Thoracic aorta (tissue), 2 donors: ENCODE measurements around the gene CPSF3. TPM values are rescaled to one million over a fixed set of nuclear protein-coding genes. Genes with fewer than 3 reads are reported as not detected.

Experiments
- ATAC-seq: fragments of 150-250 bp; one replicate; pipeline ENCODE4 v1.8.0; 2017; ENCODE audit warnings: low read depth; ENCODE audit not compliant: insufficient number of reproducible peaks, low FRiP score
- DNase-seq: peaks from one replicate; pipeline ENCODE4 v3.0.0-alpha.2; 2020; ENCODE audit warnings: low spot score
- H3K27ac ChIP-seq, 2 donors: fragments of 200-600 bp; sonication (generic); 1 replicate in 1 of 2; 2 replicates in 1 of 2; pipeline ENCODE4 v1.5.1; 2016; ENCODE audit warnings: mild to moderate bottlenecking in 2 of 2, moderate library complexity in 2 of 2
- H3K27me3 ChIP-seq: fragments of 200-600 bp; sonication (generic); replicated peaks from 2 replicates; pipeline ENCODE4 v1.6.0; 2016; ENCODE audit warnings: mild to moderate bottlenecking; ENCODE audit not compliant: insufficient read depth
- H3K36me3 ChIP-seq: fragments of 200-600 bp; sonication (generic); one replicate; pipeline ENCODE4 v1.5.1; 2016
- H3K4me1 ChIP-seq, 2 donors: fragments of 200-600 bp; sonication (generic); 1 replicate in 1 of 2; 2 replicates in 1 of 2; pipeline versions ENCODE4 v1.5.1 to v1.6.0; 2016; ENCODE audit warnings: low read depth in 2 of 2, mild to moderate bottlenecking in 1 of 2; ENCODE audit not compliant: control insufficient read depth in 1 of 2
- H3K4me3 ChIP-seq: fragments of 200-600 bp; sonication (generic); 2 replicates; pipeline ENCODE4 v1.5.1; 2016; ENCODE audit warnings: mild to moderate bottlenecking
- H3K9me3 ChIP-seq: fragments of 200-600 bp; sonication (generic); 2 replicates; pipeline ENCODE4 v1.5.1; 2016
- total RNA-seq, 2 donors: library from RNA; depleted of rRNA; stranded (reverse); fragments of >200 nt; gene quantifications; one replicate each; pipeline versions ENCODE4 v1.1.0 to v1.2.3, GENCODE V29; 2016
- TF ChIP-seq, protein P1 (sequence below): fragments of 200-600 bp; sonication (generic); IDR thresholded peaks from one replicate; pipeline ENCODE4 v1.5.1; 2019; ENCODE audit warnings: antibody characterized with exemption

The CPSF3 gene
- total RNA-seq, 2 donors from 2014 or later: 13.1 to 18.9 TPM

DNA sequence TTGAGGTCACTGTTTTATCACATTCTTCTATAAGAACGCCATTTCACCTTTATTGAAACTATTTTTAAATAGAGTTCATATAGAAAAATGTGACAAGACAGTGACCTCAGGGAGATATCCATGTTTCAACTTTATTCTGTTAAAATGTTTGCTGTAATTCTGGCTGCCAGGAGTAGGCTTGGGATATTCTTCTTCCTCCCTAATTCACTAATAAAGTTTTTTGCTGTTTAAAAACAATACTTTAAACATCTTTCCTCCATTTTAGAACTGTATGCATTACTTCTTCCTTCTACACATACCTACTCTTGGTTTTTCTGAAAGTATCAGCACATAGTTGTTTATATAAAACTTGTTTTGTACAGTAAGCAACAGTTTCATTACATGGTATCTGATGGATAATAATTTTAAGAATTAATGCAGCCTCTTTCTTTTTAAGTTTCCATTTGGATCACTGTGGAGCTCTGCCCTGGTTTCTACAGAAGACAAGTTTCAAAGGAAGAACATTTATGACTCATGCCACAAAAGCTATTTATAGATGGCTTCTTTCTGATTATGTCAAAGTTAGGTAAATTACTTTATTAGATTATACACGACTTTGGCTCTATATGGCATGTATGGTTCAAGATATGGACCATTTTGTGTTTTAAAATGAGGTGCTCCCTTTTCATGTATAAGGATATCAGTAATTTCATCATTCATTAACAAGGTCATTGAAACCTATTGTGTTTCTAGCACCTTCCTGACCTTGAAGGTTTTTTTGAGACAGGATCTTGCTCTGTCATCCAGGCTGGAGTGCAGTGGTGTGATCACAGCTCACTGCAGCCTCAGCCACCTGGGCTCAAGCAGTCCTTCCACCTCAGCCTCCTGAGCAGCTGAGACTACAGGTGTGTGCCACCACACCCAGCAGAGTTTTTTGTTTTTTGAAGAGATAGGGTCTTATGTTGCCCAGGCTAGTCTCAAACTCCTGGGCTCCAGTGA lies 7.2 kb downstream of the CPSF3 start:
- no peaks in the 10 kb centered on the region for H3K9me3 ChIP-seq
- H3K27ac ChIP-seq: no peak overlapping the region
- no peak for ATAC-seq
- no peaks in the 10 kb centered on the region for H3K27me3 ChIP-seq
- DNase-seq: no peak
- peaks cover 31% of the 10 kb centered on the region for H3K36me3 ChIP-seq
- no peak overlapping the region for H3K4me3 ChIP-seq
- no peaks in the 10 kb centered on the region for H3K4me1 ChIP-seq
- TF ChIP-seq, protein P1, sequence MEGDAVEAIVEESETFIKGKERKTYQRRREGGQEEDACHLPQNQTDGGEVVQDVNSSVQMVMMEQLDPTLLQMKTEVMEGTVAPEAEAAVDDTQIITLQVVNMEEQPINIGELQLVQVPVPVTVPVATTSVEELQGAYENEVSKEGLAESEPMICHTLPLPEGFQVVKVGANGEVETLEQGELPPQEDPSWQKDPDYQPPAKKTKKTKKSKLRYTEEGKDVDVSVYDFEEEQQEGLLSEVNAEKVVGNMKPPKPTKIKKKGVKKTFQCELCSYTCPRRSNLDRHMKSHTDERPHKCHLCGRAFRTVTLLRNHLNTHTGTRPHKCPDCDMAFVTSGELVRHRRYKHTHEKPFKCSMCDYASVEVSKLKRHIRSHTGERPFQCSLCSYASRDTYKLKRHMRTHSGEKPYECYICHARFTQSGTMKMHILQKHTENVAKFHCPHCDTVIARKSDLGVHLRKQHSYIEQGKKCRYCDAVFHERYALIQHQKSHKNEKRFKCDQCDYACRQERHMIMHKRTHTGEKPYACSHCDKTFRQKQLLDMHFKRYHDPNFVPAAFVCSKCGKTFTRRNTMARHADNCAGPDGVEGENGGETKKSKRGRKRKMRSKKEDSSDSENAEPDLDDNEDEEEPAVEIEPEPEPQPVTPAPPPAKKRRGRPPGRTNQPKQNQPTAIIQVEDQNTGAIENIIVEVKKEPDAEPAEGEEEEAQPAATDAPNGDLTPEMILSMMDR: no peak

DNA sequence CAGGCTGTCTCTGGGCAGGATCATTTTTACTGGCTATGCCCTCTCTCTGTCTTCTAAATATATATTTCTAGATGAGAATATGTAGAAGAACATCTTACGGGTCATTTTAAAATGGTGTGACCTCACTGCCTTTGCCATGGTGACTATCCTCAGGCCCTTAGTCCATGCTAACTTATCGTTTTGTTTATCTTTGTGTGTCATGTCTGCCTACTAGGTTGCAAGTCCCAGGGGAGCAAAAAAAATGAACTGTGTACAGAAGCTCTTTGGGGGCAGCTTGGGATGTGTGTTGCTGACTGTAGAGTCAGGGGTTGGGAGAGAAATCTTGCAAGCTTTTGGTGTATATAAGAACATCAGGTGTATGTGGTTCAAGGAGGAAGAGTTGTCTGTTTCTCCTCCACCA lies 11.0 kb downstream of the CPSF3 start:
- TF ChIP-seq, protein P1: no peak
- H3K36me3 ChIP-seq: peaks cover 44% of the 10 kb centered on the region
- no peaks in the 10 kb centered on the region for H3K27me3 ChIP-seq
- no peak overlapping the region for H3K27ac ChIP-seq
- H3K9me3 ChIP-seq: no peaks in the 10 kb centered on the region
- DNase-seq (no peak), ATAC-seq (no peak)
- no peaks in the 10 kb centered on the region for H3K4me1 ChIP-seq
- H3K4me3 ChIP-seq: no peak overlapping the region

DNA sequence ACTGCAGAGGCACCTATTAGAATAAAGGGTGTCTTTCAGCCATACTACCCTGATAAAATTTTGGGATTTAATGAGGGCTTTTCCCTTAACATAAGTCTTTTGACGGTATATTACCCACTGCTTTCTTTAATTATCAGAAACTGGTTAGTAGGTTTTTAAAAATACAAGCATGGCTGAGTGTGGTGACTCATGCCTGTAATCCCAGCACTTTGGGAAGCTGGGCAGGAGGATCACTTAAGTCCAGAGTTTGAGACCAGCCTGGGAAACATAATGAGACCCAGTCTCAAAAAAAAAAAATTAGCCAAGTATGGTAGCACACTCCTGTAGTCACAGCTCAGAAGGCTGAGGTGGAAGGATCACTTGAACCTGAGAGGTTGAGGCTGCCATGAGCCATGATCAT lies 16.1 kb downstream of the CPSF3 start:
- H3K27me3 ChIP-seq: no peaks in the 10 kb centered on the region
- TF ChIP-seq, protein P1: no peak
- no peak for DNase-seq
- H3K27ac ChIP-seq: no peak overlapping the region
- H3K36me3 ChIP-seq: peaks cover 24% of the 10 kb centered on the region
- no peaks in the 10 kb centered on the region for H3K4me1 ChIP-seq
- no peaks in the 10 kb centered on the region for H3K9me3 ChIP-seq
- no peak for ATAC-seq
- no peak overlapping the region for H3K4me3 ChIP-seq

DNA sequence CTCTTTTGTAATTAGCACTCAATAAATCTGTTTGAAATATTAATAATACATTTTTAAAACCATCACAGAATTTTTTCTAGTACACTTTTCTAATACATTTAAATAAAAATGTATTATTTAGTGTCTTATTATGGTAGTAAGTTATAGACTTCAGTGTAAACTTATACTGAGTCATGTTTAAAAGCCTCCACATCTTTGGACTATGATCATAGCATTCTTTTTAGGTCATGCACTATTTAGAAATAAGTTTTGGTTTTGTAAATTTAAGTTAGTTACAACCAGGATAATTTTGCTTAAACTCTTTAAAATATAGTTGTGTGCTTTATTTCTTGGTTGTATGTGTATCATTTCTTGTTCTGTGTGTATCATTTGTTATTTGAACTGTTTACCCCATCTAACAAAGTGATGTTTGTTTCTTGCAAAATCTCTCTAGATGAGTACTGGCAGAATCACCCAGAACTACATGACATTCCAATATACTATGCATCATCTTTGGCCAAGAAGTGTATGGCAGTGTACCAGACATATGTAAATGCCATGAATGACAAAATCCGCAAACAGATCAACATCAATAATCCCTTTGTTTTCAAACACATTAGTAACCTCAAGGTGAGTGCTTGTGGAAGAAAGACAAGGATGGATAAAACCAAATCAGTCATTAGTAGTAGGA lies 16.7 kb downstream of the CPSF3 start:
- peaks cover 30% of the 10 kb centered on the region for H3K36me3 ChIP-seq
- DNase-seq (no peak), ATAC-seq (no peak)
- H3K9me3 ChIP-seq: no peaks in the 10 kb centered on the region
- no peaks in the 10 kb centered on the region for H3K4me1 ChIP-seq
- H3K4me3 ChIP-seq: no peak overlapping the region
- H3K27me3 ChIP-seq: no peaks in the 10 kb centered on the region
- H3K27ac ChIP-seq: no peak overlapping the region
- TF ChIP-seq, protein P1: no peak

DNA sequence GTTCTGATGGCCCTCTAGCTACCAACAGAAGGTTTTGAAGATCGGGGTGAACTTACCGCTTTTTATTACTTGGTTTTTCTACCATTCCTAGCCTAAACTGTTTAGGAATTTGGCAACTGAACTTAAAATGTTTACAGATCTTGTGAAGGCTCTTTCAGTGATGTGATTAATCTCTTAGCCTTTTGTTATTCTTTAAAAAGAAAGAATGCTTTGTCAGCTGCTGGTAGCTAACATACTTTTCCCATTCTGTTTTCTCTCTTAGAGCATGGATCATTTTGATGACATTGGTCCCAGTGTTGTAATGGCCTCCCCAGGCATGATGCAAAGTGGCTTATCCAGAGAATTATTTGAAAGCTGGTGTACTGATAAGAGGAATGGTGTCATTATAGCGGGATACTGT lies 18.1 kb downstream of the CPSF3 start:
- Histone ChIP-seq H3K27ac (no peak overlapping the region), H3K27me3 (no peaks in the 10 kb centered on the region), H3K4me1 (no peaks in the 10 kb centered on the region), H3K4me3 (no peak overlapping the region), H3K36me3 (peaks cover 39% of the 10 kb centered on the region), H3K9me3 (no peaks in the 10 kb centered on the region)
- TF ChIP-seq, protein P1: no peak
- DNase-seq (no peak), ATAC-seq (no peak)
